H1 (cell line): Measurements from ENCODE around the gene VEGFC. TPM values are rescaled to one million over a fixed set of nuclear protein-coding genes. Genes with fewer than 3 reads are reported as not detected.

Experiments
- CTCF ChIA-PET: fragments of 300-600 bp; sonication (Branson Sonifier 250); formaldehyde crosslinking; loops from one replicate; lab custom pipeline; 2021; ENCODE audit not compliant: partially characterized antibody; lab: Charles Lee
- POLR2A ChIA-PET: fragments of 300-600 bp; sonication (Branson Sonifier 250); formaldehyde crosslinking; loops from one replicate; lab custom pipeline; 2021; ENCODE audit warnings: inconsistent platforms; ENCODE audit not compliant: partially characterized antibody; lab: Charles Lee
- DNase-seq, 2 experiments: peaks; one replicate each; pipeline versions ENCODE4 v3.0.0 to v3.0.0-alpha.2; 2010 to 2022; ENCODE audit warnings: low spot score in 2 of 2, low read depth in 1 of 2, mixed read lengths in 1 of 2
- FAIRE-seq: peaks from 2 replicates; lab custom pipeline; 2011; peaks lifted over from hg19 to GRCh38; lab: Jason Lieb, UNC
- H2AFZ ChIP-seq: 2 replicates; pipeline ENCODE4 v1.8.1; 2012; ENCODE audit warnings: low read length, inconsistent platforms
- H2AK5ac ChIP-seq: 2 replicates; pipeline ENCODE4 v1.6.1; 2013; ENCODE audit warnings: low read depth, low read length
- H2BK120ac ChIP-seq: replicated peaks from 2 replicates; pipeline ENCODE3; 2013; ENCODE audit warnings: low read depth, low read length, inconsistent platforms
- H2BK12ac ChIP-seq: 2 replicates; pipeline ENCODE4 v1.6.1; 2013; ENCODE audit warnings: low read depth, low read length
- H2BK15ac ChIP-seq: 2 replicates; pipeline ENCODE4 v1.6.1; 2013; ENCODE audit warnings: low read length
- H2BK20ac ChIP-seq: 2 replicates; pipeline ENCODE4 v1.6.1; 2013; ENCODE audit warnings: low read length
- H2BK5ac ChIP-seq: 2 replicates; pipeline ENCODE4 v1.6.1; 2013; ENCODE audit warnings: low read depth, low read length
- H3K14ac ChIP-seq: 2 replicates; pipeline ENCODE4 v1.6.1; 2013; ENCODE audit warnings: inconsistent platforms; ENCODE audit not compliant: insufficient read length
- H3K18ac ChIP-seq: 2 replicates; pipeline ENCODE4 v1.6.1; 2013; ENCODE audit warnings: low read length; ENCODE audit errors: extremely low read depth
- H3K23ac ChIP-seq: 2 replicates; pipeline ENCODE4 v1.6.1; 2013; ENCODE audit warnings: inconsistent platforms; ENCODE audit not compliant: insufficient read length
- H3K23me2 ChIP-seq: 2 replicates; pipeline ENCODE4 v1.6.1; 2013; ENCODE audit warnings: low read depth, low read length
- H3K27ac ChIP-seq: 2 replicates; pipeline ENCODE4 v1.6.1; 2011; ENCODE audit warnings: low read depth, low read length, inconsistent platforms
- H3K27me3 ChIP-seq, 4 experiments: replicated peaks in 1 of 4; 1 replicate in 1 of 4; 2 replicates in 3 of 4; pipeline versions ENCODE4 v1.6.1 to v1.8.1; 2011 to 2013; ENCODE audit warnings: low read length in 3 of 4, mild to moderate bottlenecking in 3 of 4, inconsistent platforms in 2 of 4, mixed read lengths in 2 of 4, moderate library complexity in 1 of 4; ENCODE audit not compliant: control insufficient read depth in 3 of 4, insufficient read depth in 3 of 4; ENCODE audit errors: extremely low read depth in 1 of 4
- H3K36me3 ChIP-seq, 4 experiments: 2 replicates each; pipeline versions ENCODE4 v1.6.1 to v1.8.1; 2011 to 2013; ENCODE audit warnings: mild to moderate bottlenecking in 4 of 4, low read length in 3 of 4, moderate library complexity in 2 of 4, control low read depth in 1 of 4, inconsistent platforms in 1 of 4; ENCODE audit not compliant: insufficient read depth in 4 of 4, control insufficient read depth in 2 of 4
- H3K4ac ChIP-seq: replicated peaks from 2 replicates; pipeline ENCODE3; 2013; ENCODE audit warnings: low read length, low read depth, mixed read lengths, inconsistent platforms; ENCODE audit not compliant: insufficient read length
- H3K4me1 ChIP-seq, 4 experiments: replicated peaks in 1 of 4; 1 replicate in 1 of 4; 2 replicates in 3 of 4; pipeline versions ENCODE4 v1.6.1 to v1.8.1; 2011 to 2013; ENCODE audit warnings: low read length in 3 of 4, inconsistent platforms in 2 of 4, mixed read lengths in 1 of 4; ENCODE audit not compliant: insufficient read depth in 4 of 4, control insufficient read depth in 3 of 4
- H3K4me2 ChIP-seq, 2 experiments: 2 replicates each; pipeline versions ENCODE4 v1.6.1 to v1.8.1; 2011 to 2013; ENCODE audit warnings: low read depth in 2 of 2, low read length in 2 of 2, control low read depth in 1 of 2, inconsistent platforms in 1 of 2, mild to moderate bottlenecking in 1 of 2; ENCODE audit not compliant: insufficient read depth in 1 of 2
- H3K4me3 ChIP-seq, 4 experiments: fragments of 200-600, 300-600 bp in 1 of 4; sonication (generic), shearing (Covaris generic), sonication (Bioruptor Twin) in 1 of 4; 2 replicates each; pipeline versions ENCODE4 v1.5.1 to v1.8.1; 2011 to 2016; ENCODE audit warnings: low read length in 4 of 4, low read depth in 3 of 4, control low read depth in 2 of 4, inconsistent platforms in 2 of 4, mild to moderate bottlenecking in 2 of 4, mixed read lengths in 1 of 4, moderate library complexity in 1 of 4; ENCODE audit not compliant: insufficient read depth in 2 of 4; ENCODE audit errors: extremely low read depth in 1 of 4
- H3K56ac ChIP-seq: replicated peaks from 2 replicates; pipeline ENCODE3; 2013; ENCODE audit warnings: low read depth, mild to moderate bottlenecking, mixed read lengths, low read length, inconsistent platforms; ENCODE audit not compliant: insufficient read length
- H3K79me1 ChIP-seq: 2 replicates; pipeline ENCODE4 v1.6.1; 2013; ENCODE audit warnings: low read depth, low read length, control low read depth
- H3K79me2 ChIP-seq, 2 experiments: 2 replicates each; pipeline versions ENCODE4 v1.6.1 to v1.8.1; 2012 to 2013; ENCODE audit warnings: low read length in 2 of 2, mild to moderate bottlenecking in 2 of 2, inconsistent platforms in 1 of 2; ENCODE audit not compliant: insufficient read depth in 2 of 2, control insufficient read depth in 1 of 2
- H3K9ac ChIP-seq, 4 experiments: replicated peaks in 1 of 4; 1 replicate in 1 of 4; 2 replicates in 3 of 4; pipeline versions ENCODE4 v1.6.1 to v1.8.1; 2011 to 2013; ENCODE audit warnings: low read depth in 3 of 4, low read length in 3 of 4, control low read depth in 2 of 4, mild to moderate bottlenecking in 2 of 4, moderate library complexity in 2 of 4, inconsistent platforms in 1 of 4; ENCODE audit errors: extremely low read depth in 1 of 4
- H3K9me3 ChIP-seq, 2 experiments: 2 replicates each; pipeline versions ENCODE4 v1.6.1 to v1.8.1; 2012 to 2013; ENCODE audit warnings: mild to moderate bottlenecking in 2 of 2, moderate library complexity in 2 of 2, control low read depth in 1 of 2, inconsistent platforms in 1 of 2, low read depth in 1 of 2, low read length in 1 of 2, mixed read lengths in 1 of 2; ENCODE audit not compliant: insufficient read depth in 2 of 2
- H4K20me1 ChIP-seq, 2 experiments: replicated peaks in 1 of 2; 2 replicates each; pipeline versions ENCODE3 to v1.8.1; 2011 to 2013; ENCODE audit warnings: inconsistent platforms in 2 of 2, low read length in 2 of 2, mild to moderate bottlenecking in 1 of 2; ENCODE audit not compliant: insufficient read depth in 2 of 2, control insufficient read depth in 1 of 2
- H4K5ac ChIP-seq: 2 replicates; pipeline ENCODE4 v1.6.1; 2013; ENCODE audit warnings: low read length, low read depth, mixed read lengths, inconsistent platforms; ENCODE audit not compliant: insufficient read length
- H4K8ac ChIP-seq: 2 replicates; pipeline ENCODE4 v1.8.0; 2013; ENCODE audit warnings: mild to moderate bottlenecking, moderate library complexity, low read length, inconsistent platforms; ENCODE audit not compliant: insufficient read depth; ENCODE audit errors: extremely low read depth
- H4K91ac ChIP-seq: replicated peaks from 2 replicates; pipeline ENCODE3; 2013; ENCODE audit warnings: low read length, mixed read lengths, inconsistent platforms; ENCODE audit not compliant: insufficient read length
- MAFK ChIP-seq: IDR thresholded peaks from 2 replicates; pipeline ENCODE4 v1.6.1; 2012; ENCODE audit warnings: low read depth, mild to moderate bottlenecking, improper control_type of control experiment, low read length
- POU5F1 ChIP-seq: IDR thresholded peaks from 2 replicates; pipeline ENCODE4 v1.6.1; 2011; ENCODE audit warnings: low read depth, mild to moderate bottlenecking, low read length, moderate library complexity
- RAD21 ChIP-seq, 2 experiments: IDR thresholded peaks in 1 of 2; conservative IDR thresholded peaks in 1 of 2; 2 replicates each; pipeline ENCODE4 v1.6.1; 2011; ENCODE audit warnings: low read depth in 2 of 2, low read length in 2 of 2, improper control_type of control experiment in 1 of 2, inconsistent platforms in 1 of 2, mild to moderate bottlenecking in 1 of 2, moderate library complexity in 1 of 2
- RFX5 ChIP-seq: IDR thresholded peaks from 2 replicates; pipeline ENCODE4 v1.6.1; 2011; ENCODE audit warnings: low read depth, low read length, improper control_type of control experiment, borderline replicate concordance
- SAP30 ChIP-seq: fragments of 300-600 bp; sonication (generic); IDR thresholded peaks from 2 replicates; pipeline ENCODE4 v1.7.1; 2012; ENCODE audit warnings: low read length, moderate library complexity, mild to moderate bottlenecking, inconsistent platforms; ENCODE audit not compliant: insufficient read depth, insufficient replicate concordance
- SIRT6 ChIP-seq: IDR thresholded peaks from one replicate; pipeline ENCODE4 v1.7.1; 2012; ENCODE audit warnings: low read length, inconsistent platforms
- SRF ChIP-seq: IDR thresholded peaks from 2 replicates; pipeline ENCODE4 v1.6.1; 2011; ENCODE audit warnings: mild to moderate bottlenecking, low read depth, low read length, moderate library complexity
- YY1 ChIP-seq: IDR thresholded peaks from 2 replicates; pipeline ENCODE4 v1.6.1; 2011; ENCODE audit warnings: low read depth, mild to moderate bottlenecking, low read length
- whole genome bisulfite sequencing, 2 experiments: shearing (Covaris generic) in 1 of 2; methylation state at CpG; one replicate each; pipeline versions ENCODE4 v1.1.6 to v1.1.7; 2013 to 2015; ENCODE audit warnings: low lambda C conversion rate in 2 of 2, mixed read lengths in 2 of 2, inconsistent platforms in 1 of 2, low coverage in 1 of 2, missing lambda C conversion rate in 1 of 2; ENCODE audit not compliant: insufficient replicate concordance in 2 of 2, insufficient coverage in 1 of 2, insufficient read length in 1 of 2; ENCODE audit errors: extremely low coverage in 1 of 2, missing lambda C conversion rate in 1 of 2; 5-methylcytosine and 5-hydroxymethylcytosine counted together
- polyA plus RNA-seq, 7 experiments: library from polyadenylated mRNA; depleted of rRNA in 3 of 7; stranded (reverse) in 5 of 7; unstranded in 2 of 7; fragments of >200 nt in 5 of 7; fragments of 200-250 nt in 2 of 7; gene quantifications; 1 replicate in 5 of 7; 2 replicates in 1 of 7; 4 replicates in 1 of 7; pipeline versions ENCODE4 v1.2.1 to v1.2.3, GENCODE V29; 2011 to 2013; ENCODE audit warnings: missing spikeins in 2 of 7, mixed read lengths in 2 of 7
- total RNA-seq: library from RNA; stranded (reverse); fragmentation: NEBNext Ultra II Directional; extraction: Animal tissue kit (Norgen Biotek cat#: 25700); gene quantifications from 2 replicates; pipeline ENCODE4 v1.2.1, GENCODE V29; 2021

VEGFC gene
- total and polyA plus RNA-seq, 2 of the 8 experiments (the other 6 are each of a cell fraction or from before 2014, with no cell fraction given), result 0.53 to 1.4 TPM

- Histone ChIP-seq H2BK5ac (no peak overlapping the region), H3K4me1 (no peaks in the 10 kb centered on the region), H2BK120ac (no peak overlapping the region), H2AFZ (no peak overlapping the region), H4K91ac (no peak overlapping the region), H3K23ac (no peak overlapping the region), H3K9ac (no peak overlapping the region), H3K9me3 (no peaks in the 10 kb centered on the region), H3K18ac (no peak overlapping the region), H2BK20ac (no peak overlapping the region), H3K14ac (no peak overlapping the region), H2BK15ac (no peak overlapping the region), H3K23me2 (no peaks in the 10 kb centered on the region), H3K4me2 (no peak overlapping the region), H3K4me3 (no peak overlapping the region), H2AK5ac (no peak overlapping the region), H3K79me1 (no peaks in the 10 kb centered on the region), H4K5ac (no peak overlapping the region), H4K20me1 (no peaks in the 10 kb centered on the region), H3K4ac (no peak overlapping the region), H3K27ac (no peak overlapping the region), H3K56ac (no peak overlapping the region), H3K27me3 (no peaks in the 10 kb centered on the region), H2BK12ac (no peak overlapping the region), H3K79me2 (no peaks in the 10 kb centered on the region), H4K8ac (no peak overlapping the region), H3K36me3 (no peaks in the 10 kb centered on the region)
- ChIA-PET POLR2A (no interaction called here), CTCF (interaction anchor here (0.8 kb wide), 1 partner anchor 10 kb away, joined by 5 read pairs; no protein-coding TSS in a partner anchor)
- FAIRE-seq (no peak), DNase-seq (no peak)
- TF ChIP-seq SRF, result no peak
- TF ChIP-seq SAP30, result no peak
- TF ChIP-seq RAD21 (IDR thresholded peaks at IDR 0.05 in 1 of 2, conservative IDR thresholded peaks at IDR 0.05 in 1 of 2; ENCODE audit: low read depth in 2 of 2, low read length in 2 of 2), result no peak
- no peak for TF ChIP-seq RFX5
- TF ChIP-seq YY1, result no peak
- no peak for TF ChIP-seq MAFK
- no peak for TF ChIP-seq SIRT6
- no peak for TF ChIP-seq POU5F1
- WGBS, 2 experiments, result 92% methylated on average over 3 of the region's 3 CpGs; no CpG with 5 or more reads in 1 of the 2 experiments
Measured at GRCh38 chr4:176675810-176676209, 116.9 kb downstream of the VEGFC start.
